PC-9 (cell line): Measurements from ENCODE around the gene HOXA9.

Experiments
- EZH2 ChIP-seq: fragments of 200-600 bp; sonication (generic); IDR thresholded peaks from 2 replicates; pipeline ENCODE4 v1.8.0; 2017; ENCODE audit warnings: antibody characterized with exemption, low read depth
- TF ChIP-seq, protein P1 (sequence below): fragments of 200-600 bp; sonication (generic); conservative IDR thresholded peaks from 2 replicates; pipeline ENCODE4 v1.6.1; 2017; ENCODE audit warnings: mixed run types, antibody characterized with exemption, mild to moderate bottlenecking, moderate library complexity

GRCh38 chr7:27165996-27166530 is 726 bp upstream of the HOXA9 start:
- TF ChIP-seq, protein P1, sequence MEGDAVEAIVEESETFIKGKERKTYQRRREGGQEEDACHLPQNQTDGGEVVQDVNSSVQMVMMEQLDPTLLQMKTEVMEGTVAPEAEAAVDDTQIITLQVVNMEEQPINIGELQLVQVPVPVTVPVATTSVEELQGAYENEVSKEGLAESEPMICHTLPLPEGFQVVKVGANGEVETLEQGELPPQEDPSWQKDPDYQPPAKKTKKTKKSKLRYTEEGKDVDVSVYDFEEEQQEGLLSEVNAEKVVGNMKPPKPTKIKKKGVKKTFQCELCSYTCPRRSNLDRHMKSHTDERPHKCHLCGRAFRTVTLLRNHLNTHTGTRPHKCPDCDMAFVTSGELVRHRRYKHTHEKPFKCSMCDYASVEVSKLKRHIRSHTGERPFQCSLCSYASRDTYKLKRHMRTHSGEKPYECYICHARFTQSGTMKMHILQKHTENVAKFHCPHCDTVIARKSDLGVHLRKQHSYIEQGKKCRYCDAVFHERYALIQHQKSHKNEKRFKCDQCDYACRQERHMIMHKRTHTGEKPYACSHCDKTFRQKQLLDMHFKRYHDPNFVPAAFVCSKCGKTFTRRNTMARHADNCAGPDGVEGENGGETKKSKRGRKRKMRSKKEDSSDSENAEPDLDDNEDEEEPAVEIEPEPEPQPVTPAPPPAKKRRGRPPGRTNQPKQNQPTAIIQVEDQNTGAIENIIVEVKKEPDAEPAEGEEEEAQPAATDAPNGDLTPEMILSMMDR = no peak
- TF ChIP-seq EZH2 = no peak
